Colonic mucosa (tissue), 4 donors: Measurements from ENCODE around the gene NCSTN. TPM values are rescaled to one million over a fixed set of nuclear protein-coding genes. Genes with fewer than 3 reads are reported as not detected.

Experiments
- DNase-seq: peaks from one replicate; pipeline ENCODE4 v3.0.0-alpha.2; 2020
- H3K27ac ChIP-seq: fragments of 200-600 bp; one replicate; pipeline ENCODE4 v1.8.0; 2021
- H3K27me3 ChIP-seq: fragments of 200-600 bp; one replicate; pipeline ENCODE4 v1.8.0; 2021
- H3K36me3 ChIP-seq: fragments of 200-600 bp; one replicate; pipeline ENCODE4 v1.8.0; 2021
- H3K4me1 ChIP-seq: fragments of 200-600 bp; one replicate; pipeline ENCODE4 v1.8.0; 2021; ENCODE audit warnings: mild to moderate bottlenecking
- H3K4me3 ChIP-seq: fragments of 200-600 bp; one replicate; pipeline ENCODE4 v1.8.0; 2021
- H3K9ac ChIP-seq, 2 donors: one replicate each; pipeline ENCODE4 v1.7.0; 2013; ENCODE audit warnings: control low read depth in 2 of 2, low read depth in 2 of 2, low read length in 2 of 2
- H3K9me3 ChIP-seq: fragments of 200-600 bp; one replicate; pipeline ENCODE4 v1.8.0; 2021
- CTCF ChIP-seq: fragments of 200-600 bp; IDR thresholded peaks from one replicate; pipeline ENCODE4 v1.8.0; 2022; ENCODE audit warnings: antibody characterized with exemption, mild to moderate bottlenecking
- intact Hi-C: fragments of 100-400 bp; cut with DNase I; formaldehyde crosslinking; loops from one replicate; pipeline ENCODE4 v1.14.1; 2022
- total RNA-seq, 2 donors: library from RNA; stranded (reverse); fragmentation: NEBNext Ultra II Directional in 1 of 2; extraction: Animal tissue kit (Norgen Biotek cat#: 25700) in 1 of 2; gene quantifications; one replicate each; pipeline ENCODE4 v1.2.1, GENCODE V29; 2021
- donor health status: healthy.
- donor health status: DM: no; HTN: no; CAD: no.
- donor health status: DM: no; HTN: no; CAD: no.

NCSTN gene
- total RNA-seq, 2 donors from 2014 or later: 83.5 to 88.0 TPM

GRCh38 chr1:160402001-160402795 is 59.0 kb downstream of the NCSTN start:
- no peak overlapping the region for H3K9ac ChIP-seq
- no peaks in the 10 kb centered on the region for H3K4me1 ChIP-seq
- H3K4me3 ChIP-seq: no peak overlapping the region
- no peak overlapping the region for H3K27ac ChIP-seq
- H3K9me3 ChIP-seq: no peaks in the 10 kb centered on the region
- no peaks in the 10 kb centered on the region for H3K36me3 ChIP-seq
- intact Hi-C loops: no loop called here
- DNase-seq: peak; percentile 13
- TF ChIP-seq CTCF: no peak
- H3K27me3 ChIP-seq: no peaks in the 10 kb centered on the region

- Histone ChIP-seq H3K9me3 (no peaks in the 10 kb centered on the region), H3K4me1 (no peaks in the 10 kb centered on the region), H3K36me3 (no peaks in the 10 kb centered on the region), H3K4me3 (no peak overlapping the region), H3K27me3 (no peaks in the 10 kb centered on the region), H3K9ac (no peak overlapping the region), H3K27ac (no peak overlapping the region)
- intact Hi-C loops: no loop called here
- TF ChIP-seq CTCF: no peak
- DNase-seq: peak; percentile 2
Measured at GRCh38 chr1:160403244-160403643, 60.1 kb downstream of the NCSTN start.

- Histone ChIP-seq H3K27ac (no peak overlapping the region), H3K27me3 (no peaks in the 10 kb centered on the region), H3K4me3 (no peak overlapping the region), H3K9ac (no peak overlapping the region), H3K4me1 (no peaks in the 10 kb centered on the region), H3K9me3 (no peaks in the 10 kb centered on the region), H3K36me3 (no peaks in the 10 kb centered on the region)
- DNase-seq: peak; percentile 8
- no peak for TF ChIP-seq CTCF
- intact Hi-C loops: no loop called here
Measured at GRCh38 chr1:160404094-160404493, 60.9 kb downstream of the NCSTN start.

GRCh38 chr1:160405331-160405877 is 62.2 kb downstream of the NCSTN start:
- H3K36me3 ChIP-seq: no peaks in the 10 kb centered on the region
- H3K4me3 ChIP-seq: no peak overlapping the region
- no peaks in the 10 kb centered on the region for H3K9me3 ChIP-seq
- H3K4me1 ChIP-seq: no peaks in the 10 kb centered on the region
- DNase-seq: peak; percentile 15
- no peak overlapping the region for H3K9ac ChIP-seq
- intact Hi-C loops: no loop called here
- no peak for TF ChIP-seq CTCF
- no peaks in the 10 kb centered on the region for H3K27me3 ChIP-seq
- H3K27ac ChIP-seq: no peak overlapping the region

GRCh38 chr1:160406131-160406968 is 63.2 kb downstream of the NCSTN start:
- no peak overlapping the region for H3K27ac ChIP-seq
- no peaks in the 10 kb centered on the region for H3K4me1 ChIP-seq
- intact Hi-C loops: no loop called here

More at GRCh38 chr1:160406131-160406968, 63.2 kb downstream of the NCSTN start:
- Histone ChIP-seq H3K36me3 (no peaks in the 10 kb centered on the region), H3K9ac (no peak overlapping the region), H3K27me3 (no peaks in the 10 kb centered on the region), H3K9me3 (no peaks in the 10 kb centered on the region), H3K4me3 (no peak overlapping the region)
- DNase-seq: peak; percentile 46
- no peak for TF ChIP-seq CTCF
